Measurements from ENCODE around the gene TMEM186. TPM values are rescaled to one million over a fixed set of nuclear protein-coding genes. Genes with fewer than 3 reads are reported as not detected.
"Not testable (repeated sequence)": the region's sequence is repeated elsewhere in the genome, so short reads cannot be mapped to it uniquely, and the experiment has no call there.

TMEM186 gene
- total RNA-seq, 4 donors from 2014 or later, result 1.8 to 10.3 (median 9.7) TPM; not detected in 1

DNA sequence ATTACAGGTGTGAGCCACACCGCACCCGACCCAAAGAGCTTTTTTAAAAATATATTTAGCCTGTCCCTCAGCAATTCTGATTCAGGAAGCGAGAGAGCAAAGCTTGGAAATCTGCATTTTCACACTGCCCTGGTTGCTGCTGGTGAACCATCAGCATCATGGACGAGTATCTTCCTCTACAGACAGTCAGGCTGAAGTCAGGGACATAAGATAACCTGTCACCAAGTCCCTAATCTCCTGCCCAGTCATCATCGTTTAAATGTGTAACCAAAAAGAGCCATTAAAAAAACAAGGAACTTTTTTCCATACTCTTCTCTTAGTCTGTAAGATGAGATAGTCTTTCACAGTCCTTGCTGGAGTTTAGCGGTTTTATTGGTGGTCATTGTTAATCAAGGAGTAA lies 6.9 kb upstream of the TMEM186 start:
- TF ChIP-seq POLR2AphosphoS5 (IDR thresholded peaks at IDR 0.05) (no peak), POLR2A (IDR thresholded peaks at IDR 0.05) (no peak), EP300 (IDR thresholded peaks at IDR 0.05; ENCODE audit: low read depth) (no peak)
- TF ChIP-seq, protein P1, sequence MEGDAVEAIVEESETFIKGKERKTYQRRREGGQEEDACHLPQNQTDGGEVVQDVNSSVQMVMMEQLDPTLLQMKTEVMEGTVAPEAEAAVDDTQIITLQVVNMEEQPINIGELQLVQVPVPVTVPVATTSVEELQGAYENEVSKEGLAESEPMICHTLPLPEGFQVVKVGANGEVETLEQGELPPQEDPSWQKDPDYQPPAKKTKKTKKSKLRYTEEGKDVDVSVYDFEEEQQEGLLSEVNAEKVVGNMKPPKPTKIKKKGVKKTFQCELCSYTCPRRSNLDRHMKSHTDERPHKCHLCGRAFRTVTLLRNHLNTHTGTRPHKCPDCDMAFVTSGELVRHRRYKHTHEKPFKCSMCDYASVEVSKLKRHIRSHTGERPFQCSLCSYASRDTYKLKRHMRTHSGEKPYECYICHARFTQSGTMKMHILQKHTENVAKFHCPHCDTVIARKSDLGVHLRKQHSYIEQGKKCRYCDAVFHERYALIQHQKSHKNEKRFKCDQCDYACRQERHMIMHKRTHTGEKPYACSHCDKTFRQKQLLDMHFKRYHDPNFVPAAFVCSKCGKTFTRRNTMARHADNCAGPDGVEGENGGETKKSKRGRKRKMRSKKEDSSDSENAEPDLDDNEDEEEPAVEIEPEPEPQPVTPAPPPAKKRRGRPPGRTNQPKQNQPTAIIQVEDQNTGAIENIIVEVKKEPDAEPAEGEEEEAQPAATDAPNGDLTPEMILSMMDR (IDR thresholded peaks at IDR 0.05), result no peak
- DNase-seq, result no peak
- intact Hi-C loops (cut with DNase I; ENCODE audit: low total_unique reads) (no loop called here), in situ Hi-C loops (cut with MboI; ENCODE audit: low pct_ligation_motif_present in 1 of 4, low pct_unique_long_range_greater_than_20kb in 1 of 4, low sequenced_read_pairs in 3 of 4) (loop anchor here in 1 of 4 donors (10.0 kb wide), 1 partner anchor 70 kb away; no protein-coding TSS in a partner anchor)
- no peaks in the 10 kb centered on the region for H3K9me3 ChIP-seq
- H3K4me1 ChIP-seq, result peaks cover 14 to 24% (median 21%) of the 10 kb centered on the region in 4 donors
- 80 to 86% methylated on average over 4 to 6 of the region's 6 CpGs for whole genome bisulfite sequencing, 2 donors (ENCODE audit: low coverage in 1 of 2)
- H3K27ac ChIP-seq, result no peak overlapping the region
- peaks cover 0 to 73% (median 35%) of the 10 kb centered on the region in 4 donors for H3K36me3 ChIP-seq
- H3K27me3 ChIP-seq, result no peaks in the 10 kb centered on the region
- no peak overlapping the region for H3K4me3 ChIP-seq

DNA sequence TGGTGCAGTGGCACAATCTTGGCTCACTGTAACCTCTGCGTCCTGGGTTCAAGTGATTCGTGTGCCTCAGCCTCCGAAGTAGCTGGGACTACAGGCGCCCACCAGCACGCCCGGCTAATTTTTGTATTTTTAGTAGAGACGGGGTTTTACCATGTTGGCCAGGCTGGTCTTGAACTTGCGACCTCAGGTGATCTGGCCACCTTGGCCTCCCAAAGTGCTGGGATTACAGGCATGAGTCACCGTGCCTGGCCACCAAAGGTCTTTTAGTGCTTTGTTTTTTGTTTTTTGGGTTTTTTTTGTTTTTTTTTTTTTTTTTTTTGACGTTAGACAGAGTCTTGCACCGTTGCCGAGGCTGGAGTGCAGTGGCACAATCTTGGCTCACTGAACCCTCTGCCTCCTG lies 6.3 kb upstream of the TMEM186 start:
- in situ Hi-C loops (cut with MboI; ENCODE audit: low pct_ligation_motif_present in 1 of 4, low pct_unique_long_range_greater_than_20kb in 1 of 4, low sequenced_read_pairs in 3 of 4), result loop anchor here in 1 of 4 donors (10.0 kb wide), 1 partner anchor 71 kb away; no protein-coding TSS in a partner anchor
- H3K27ac ChIP-seq; H3K9me3 ChIP-seq; intact Hi-C loops (cut with DNase I; ENCODE audit: low total_unique reads); H3K27me3 ChIP-seq; DNase-seq; H3K4me3 ChIP-seq: not testable (repeated sequence)
- Histone ChIP-seq H3K4me1 (peaks cover 14 to 30% (median 27%) of the 10 kb centered on the region in 4 donors), H3K36me3 (peaks cover 0 to 67% (median 32%) of the 10 kb centered on the region in 4 donors)
- 82 to 89% methylated on average over 5 to 12 of the region's 12 CpGs for WGBS, 2 donors (ENCODE audit: low coverage in 1 of 2)

DNA sequence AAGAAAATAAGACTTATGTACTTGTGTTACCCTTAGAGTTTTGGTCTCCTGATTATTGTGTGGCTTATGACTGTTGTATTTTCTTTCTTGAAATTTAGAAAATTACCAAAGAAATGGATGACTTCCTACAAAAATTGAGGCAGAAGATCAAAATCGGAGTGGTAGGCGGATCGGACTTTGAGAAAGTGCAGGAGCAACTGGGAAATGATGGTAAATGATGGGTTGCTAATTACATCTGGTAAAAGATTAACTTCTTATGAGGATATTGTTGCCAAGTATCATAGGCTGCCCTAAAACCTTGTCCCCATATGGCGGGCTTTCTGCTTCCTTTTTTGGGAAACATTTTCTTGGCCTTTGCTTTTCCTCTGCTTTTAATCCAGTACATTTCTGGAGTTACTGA lies 4.3 kb upstream of the TMEM186 start:
- 56 to 63% methylated on average over 3 to 4 of the region's 4 CpGs for WGBS, 2 donors (ENCODE audit: low coverage in 1 of 2)
- Histone ChIP-seq H3K4me3 (no peak overlapping the region), H3K27me3 (no peaks in the 10 kb centered on the region), H3K36me3 (peaks cover 0 to 47% (median 23%) of the 10 kb centered on the region in 4 donors), H3K4me1 (peaks cover 16 to 40% (median 36%) of the 10 kb centered on the region in 4 donors), H3K9me3 (no peaks in the 10 kb centered on the region), H3K27ac (peak overlapping the region; percentile 0 to 28 (median 17))
- in situ Hi-C loops (cut with MboI; ENCODE audit: low pct_ligation_motif_present in 1 of 4, low pct_unique_long_range_greater_than_20kb in 1 of 4, low sequenced_read_pairs in 3 of 4), result loop anchor here in 1 of 4 donors (10.0 kb wide), 1 partner anchor 73 kb away; no protein-coding TSS in a partner anchor
- intact Hi-C loops (cut with DNase I; ENCODE audit: low total_unique reads), result no loop called here
- no peak for DNase-seq
- no peak for TF ChIP-seq EP300 (IDR thresholded peaks at IDR 0.05; ENCODE audit: low read depth)
- TF ChIP-seq, protein P1 (IDR thresholded peaks at IDR 0.05), result no peak
- TF ChIP-seq POLR2AphosphoS5 (IDR thresholded peaks at IDR 0.05), result no peak
- TF ChIP-seq POLR2A (IDR thresholded peaks at IDR 0.05), result no peak

DNA sequence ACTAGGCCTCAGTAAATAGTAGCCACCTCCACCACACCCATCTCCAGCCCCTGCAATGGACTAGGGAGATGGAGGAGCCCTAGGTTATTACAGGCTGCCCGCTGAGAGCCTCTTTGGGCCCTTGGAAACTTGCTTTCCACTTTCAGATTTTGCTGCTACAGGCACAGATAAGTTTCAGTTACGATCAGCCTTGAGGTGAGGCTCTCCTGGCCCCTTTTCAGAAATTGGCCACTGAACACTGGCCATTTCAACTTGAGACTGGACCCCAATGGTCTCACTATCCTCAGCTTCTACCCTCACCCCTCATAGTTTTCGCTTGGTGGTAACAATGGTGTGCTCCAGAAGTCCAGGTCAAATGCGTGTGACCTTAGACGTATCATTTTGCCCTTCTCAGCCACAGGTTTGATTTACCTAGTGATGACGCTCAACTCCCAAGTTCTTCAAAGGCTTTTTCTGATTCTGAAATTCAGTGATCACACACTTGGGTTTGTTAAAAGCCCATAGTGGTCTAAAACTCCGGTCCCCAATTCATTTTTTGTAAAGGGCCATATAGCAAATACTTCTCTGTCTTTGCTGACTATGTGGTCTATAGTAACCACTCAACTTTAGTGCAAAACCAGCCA lies 1.2 kb upstream of the TMEM186 start:
- no peak for TF ChIP-seq POLR2A (IDR thresholded peaks at IDR 0.05)
- TF ChIP-seq, protein P1 (IDR thresholded peaks at IDR 0.05), result no peak
- TF ChIP-seq POLR2AphosphoS5 (IDR thresholded peaks at IDR 0.05), result no peak
- TF ChIP-seq EP300 (IDR thresholded peaks at IDR 0.05; ENCODE audit: low read depth), result no peak
- Histone ChIP-seq H3K4me3 (peak overlapping the region; percentile 72 to 91 (median 84)), H3K4me1 (peaks cover 21 to 47% (median 42%) of the 10 kb centered on the region in 4 donors), H3K9me3 (no peaks in the 10 kb centered on the region), H3K27me3 (no peaks in the 10 kb centered on the region), H3K27ac (peak overlapping the region; percentile 86 to 92 (median 90)), H3K36me3 (peaks cover 0 to 18% (median 9%) of the 10 kb centered on the region in 4 donors)
- intact Hi-C loops (cut with DNase I; ENCODE audit: low total_unique reads), result loop anchor here (5.0 kb wide), 1 partner anchor 74 kb away; no protein-coding TSS in a partner anchor
- WGBS, 2 donors (ENCODE audit: low coverage in 1 of 2), result 49% methylated on average over 7 of the region's 7 CpGs; no CpG with 5 or more reads in 1 of the 2 donors
- in situ Hi-C loops (cut with MboI; ENCODE audit: low pct_ligation_motif_present in 1 of 4, low pct_unique_long_range_greater_than_20kb in 1 of 4, low sequenced_read_pairs in 3 of 4), result loop anchor here in 2 of 4 donors (10.0 to 25.0 kb wide), 2 partner anchors 124 to 236 kb away; partner anchors contain the start of gene ABAT (in 1 of the 2)
- DNase-seq, result no peak

All from transverse colon (tissue), 4 donors.